SK-N-SH treated with all-trans-retinoic acid at 6 μM for 48 hours (cell line): ENCODE data around the gene KSR2.

Experiments used
- ATAC-seq: fragments of 200-7000 bp; cut with Tn5 transposase; 3 replicates; pipeline ENCODE4 v1.9.1; 2020; ENCODE audit warnings: mild to moderate bottlenecking, moderate library complexity
- ARNTL ChIP-seq: fragments of 450-650 bp; formaldehyde crosslinking; IDR thresholded peaks from 2 replicates; pipeline ENCODE4 v1.5.0; 2020; ENCODE audit warnings: low read depth, mild to moderate bottlenecking, moderate library complexity, borderline replicate concordance
- BACH2 ChIP-seq: fragments of 250-450 bp; sonication (Bioruptor Pico); IDR thresholded peaks from 2 replicates; pipeline ENCODE4 v1.9.0; 2021; ENCODE audit warnings: mild to moderate bottlenecking, borderline replicate concordance
- CREB5 ChIP-seq: fragments of 250-450 bp; sonication (Bioruptor Pico); IDR thresholded peaks from 2 replicates; pipeline ENCODE4 v1.5.1; 2020; ENCODE audit warnings: low read depth, mild to moderate bottlenecking, moderate library complexity
- CSDC2 ChIP-seq: fragments of 250-450 bp; sonication (Bioruptor Pico); IDR thresholded peaks from 2 replicates; pipeline ENCODE4 v1.5.0; 2020; ENCODE audit warnings: mild to moderate bottlenecking, moderate library complexity
- CSRNP3 ChIP-seq: fragments of 250-450 bp; sonication (Bioruptor Pico); IDR thresholded peaks from 2 replicates; pipeline ENCODE4 v1.5.1; 2021; ENCODE audit warnings: mild to moderate bottlenecking, moderate library complexity
- ESRRG ChIP-seq: fragments of 250-450 bp; sonication (Bioruptor Pico); IDR thresholded peaks from 2 replicates; pipeline ENCODE4 v1.6.1; 2021; ENCODE audit warnings: mild to moderate bottlenecking
- GLIS3 ChIP-seq: fragments of 250-450 bp; sonication (Bioruptor Pico); IDR thresholded peaks from 2 replicates; pipeline ENCODE4 v1.5.0; 2020; ENCODE audit warnings: mild to moderate bottlenecking, moderate library complexity
- ISL1 ChIP-seq: fragments of 250-450 bp; sonication (Bioruptor Pico); IDR thresholded peaks from 2 replicates; pipeline ENCODE4 v2.1.2; 2022; ENCODE audit warnings: mild to moderate bottlenecking, moderate library complexity
- OSR1 ChIP-seq: fragments of 250-450 bp; sonication (Bioruptor Pico); IDR thresholded peaks from 2 replicates; pipeline ENCODE4 v1.8.0; 2022; ENCODE audit warnings: moderate library complexity, mild to moderate bottlenecking, inconsistent platforms
- POU6F1 ChIP-seq: fragments of 250-450 bp; sonication (Bioruptor Pico); IDR thresholded peaks from 2 replicates; pipeline ENCODE4 v1.8.0; 2021; ENCODE audit warnings: low read depth, mild to moderate bottlenecking, moderate library complexity, borderline replicate concordance
- PPARA ChIP-seq: fragments of 250-450 bp; sonication (Bioruptor Pico); IDR thresholded peaks from 2 replicates; pipeline ENCODE4 v1.5.0; 2020; ENCODE audit warnings: mild to moderate bottlenecking, borderline replicate concordance
- RARB ChIP-seq: fragments of 250-450 bp; sonication (Bioruptor Pico); IDR thresholded peaks from 2 replicates; pipeline ENCODE4 v1.8.0; 2021; ENCODE audit warnings: mild to moderate bottlenecking, moderate library complexity
- SNAI2 ChIP-seq: fragments of 250-450 bp; sonication (Bioruptor Pico); IDR thresholded peaks from 2 replicates; pipeline ENCODE4 v1.5.0; 2020; ENCODE audit warnings: mild to moderate bottlenecking, moderate library complexity
- TCF4 ChIP-seq: fragments of 250-450 bp; sonication (Bioruptor Pico); IDR thresholded peaks from 2 replicates; pipeline ENCODE4 v1.8.0; 2021; ENCODE audit warnings: mild to moderate bottlenecking, moderate library complexity, borderline replicate concordance
- TOX ChIP-seq: fragments of 250-450 bp; sonication (Bioruptor Pico); IDR thresholded peaks from 2 replicates; pipeline ENCODE4 v1.8.0; 2021; ENCODE audit warnings: mild to moderate bottlenecking, moderate library complexity, borderline replicate concordance
- TSHZ2 ChIP-seq: fragments of 250-450 bp; sonication (Bioruptor Pico); IDR thresholded peaks from 2 replicates; pipeline ENCODE4 v1.5.0; 2020; ENCODE audit warnings: mild to moderate bottlenecking, moderate library complexity
- ZC3H10 ChIP-seq: fragments of 250-450 bp; sonication (Bioruptor Pico); IDR thresholded peaks from 2 replicates; pipeline ENCODE4 v1.5.1; 2021; ENCODE audit warnings: mild to moderate bottlenecking, moderate library complexity
- ZFP3 ChIP-seq: fragments of 250-450 bp; sonication (Bioruptor Pico); IDR thresholded peaks from 2 replicates; pipeline ENCODE4 v1.5.0; 2020; ENCODE audit warnings: mild to moderate bottlenecking, moderate library complexity
- ZFP30 ChIP-seq: fragments of 450-650 bp; formaldehyde crosslinking; IDR thresholded peaks from 2 replicates; pipeline ENCODE4 v1.5.0; 2022; ENCODE audit warnings: mild to moderate bottlenecking, moderate library complexity
- ZNF565 ChIP-seq: fragments of 450-650 bp; formaldehyde crosslinking; conservative IDR thresholded peaks from 2 replicates; pipeline ENCODE4 v1.5.0; 2020; ENCODE audit warnings: low read depth, mild to moderate bottlenecking, moderate library complexity
- ZNF70 ChIP-seq: fragments of 450-650 bp; formaldehyde crosslinking; IDR thresholded peaks from 2 replicates; pipeline ENCODE4 v1.5.0; 2020; ENCODE audit warnings: mild to moderate bottlenecking, moderate library complexity
- ZNF8 ChIP-seq: fragments of 450-650 bp; formaldehyde crosslinking; IDR thresholded peaks from 2 replicates; pipeline ENCODE4 v1.5.0; 2020; ENCODE audit warnings: mild to moderate bottlenecking, moderate library complexity

The KSR2 gene

GRCh38 chr12:117718141-117718540 is 250.6 kb downstream of the KSR2 start:
- ATAC-seq: no peak
- TF ChIP-seq TCF4 (CRISPR knock-in tag): no peak
- no peak for TF ChIP-seq ZNF70 (CRISPR knock-in tag)
- no peak for TF ChIP-seq ZFP3 (CRISPR knock-in tag)
- no peak for TF ChIP-seq OSR1
- TF ChIP-seq ZNF8: no peak
- TF ChIP-seq ZFP30 (CRISPR knock-in tag): no peak
- TF ChIP-seq TOX (CRISPR knock-in tag): no peak
- TF ChIP-seq CSDC2 (CRISPR knock-in tag): no peak
- TF ChIP-seq BACH2 (CRISPR knock-in tag): no peak

GRCh38 chr12:117714203-117714602 is 254.6 kb downstream of the KSR2 start:
- TF ChIP-seq ZC3H10 (CRISPR knock-in tag) (no peak), ESRRG (CRISPR knock-in tag) (no peak), TOX (CRISPR knock-in tag) (no peak), TSHZ2 (CRISPR knock-in tag) (no peak), BACH2 (CRISPR knock-in tag) (no peak), TCF4 (CRISPR knock-in tag) (no peak), CREB5 (CRISPR knock-in tag) (no peak), CSRNP3 (CRISPR knock-in tag) (no peak), ZFP3 (CRISPR knock-in tag) (no peak), POU6F1 (CRISPR knock-in tag) (no peak), ZNF8 (no peak)
- no peak for ATAC-seq

GRCh38 chr12:117710121-117710520 is 258.7 kb downstream of the KSR2 start:
- no peak for TF ChIP-seq TOX (CRISPR knock-in tag)
- TF ChIP-seq ARNTL (CRISPR knock-in tag): no peak
- no peak for TF ChIP-seq GLIS3 (CRISPR knock-in tag)
- no peak for TF ChIP-seq ZFP3 (CRISPR knock-in tag)
- no peak for TF ChIP-seq ESRRG (CRISPR knock-in tag)
- no peak for TF ChIP-seq CSDC2 (CRISPR knock-in tag)
- TF ChIP-seq RARB (CRISPR knock-in tag): no peak
- TF ChIP-seq TCF4 (CRISPR knock-in tag): no peak
- TF ChIP-seq ZNF565: no peak
- no peak for TF ChIP-seq SNAI2 (CRISPR knock-in tag)
- TF ChIP-seq CSRNP3 (CRISPR knock-in tag): no peak
- TF ChIP-seq OSR1: no peak
- TF ChIP-seq ZC3H10 (CRISPR knock-in tag): no peak
- TF ChIP-seq TSHZ2 (CRISPR knock-in tag): no peak
- no peak for TF ChIP-seq ISL1 (CRISPR knock-in tag)
- TF ChIP-seq ZFP30 (CRISPR knock-in tag): no peak
- no peak for TF ChIP-seq BACH2 (CRISPR knock-in tag)
- no peak for TF ChIP-seq PPARA (CRISPR knock-in tag)
- no peak for ATAC-seq
